Umbilical cord (tissue), 2 donors: ENCODE results near the gene METTL26. TPM values are rescaled to one million over a fixed set of nuclear protein-coding genes. Genes with fewer than 3 reads are reported as not detected.
"Not testable (repeated sequence)": the region's sequence is repeated elsewhere in the genome, so short reads cannot be mapped to it uniquely, and the experiment has no call there.

Source experiments
- DNase-seq: peaks from one replicate; pipeline ENCODE4 v3.0.0-alpha.2; 2015; ENCODE audit warnings: low spot score
- total RNA-seq: library from RNA; depleted of rRNA; stranded (reverse); fragments of >200 nt; gene quantifications from one replicate; pipeline ENCODE4 v1.2.3, GENCODE V29; 2014; ENCODE audit warnings: low replicate concordance; ENCODE audit not compliant: insufficient read depth

The METTL26 gene
- total RNA-seq, 1 donor from 2014 or later = 48.6 TPM

GRCh38 chr16:625117-625976 is 10.8 kb downstream of the METTL26 start:
- DNase-seq = no peak

GRCh38 chr16:624526-625070 is 11.5 kb downstream of the METTL26 start:
- DNase-seq = no peak

GRCh38 chr16:622920-623280 is 13.2 kb downstream of the METTL26 start:
- DNase-seq = no peak

- DNase-seq = no peak
Observed at GRCh38 chr16:621526-622105, 14.5 kb downstream of the METTL26 start.

GRCh38 chr16:620700-621525 is 15.2 kb downstream of the METTL26 start:
- DNase-seq = peak; percentile 48

GRCh38 chr16:619476-620100 is 16.5 kb downstream of the METTL26 start:
- no peak for DNase-seq

- no peak for DNase-seq
Observed at GRCh38 chr16:617855-618254, 18.2 kb downstream of the METTL26 start.

GRCh38 chr16:616733-617586 is 19.1 kb downstream of the METTL26 start:
- DNase-seq = no peak

- no peak for DNase-seq
Observed at GRCh38 chr16:615122-615521, 21.0 kb downstream of the METTL26 start.

GRCh38 chr16:610513-611381 is 25.4 kb downstream of the METTL26 start:
- no peak for DNase-seq

- no peak for DNase-seq
Observed at GRCh38 chr16:609984-610383, 26.1 kb downstream of the METTL26 start.

- no peak for DNase-seq
Observed at GRCh38 chr16:609316-609715, 26.8 kb downstream of the METTL26 start.

- no peak for DNase-seq
Observed at GRCh38 chr16:608019-608418, 28.1 kb downstream of the METTL26 start.

- DNase-seq = no peak
Observed at GRCh38 chr16:606656-607307, 29.3 kb downstream of the METTL26 start.

GRCh38 chr16:603933-604332 is 32.2 kb downstream of the METTL26 start:
- no peak for DNase-seq

- DNase-seq = no peak
Observed at GRCh38 chr16:600781-601180, 35.3 kb downstream of the METTL26 start.

GRCh38 chr16:598823-599739 is 37.0 kb downstream of the METTL26 start:
- DNase-seq = no peak

GRCh38 chr16:597655-598054 is 38.5 kb downstream of the METTL26 start:
- not testable (repeated sequence) for DNase-seq
